Astrocyte (in vitro differentiated cells and primary cell): ENCODE measurements around the gene PTPRN2.

Experiments used
- EZH2 ChIP-seq: IDR thresholded peaks from 2 replicates; pipeline ENCODE4 v1.6.1; 2012; ENCODE audit warnings: mild to moderate bottlenecking, low read length, inconsistent platforms; ENCODE audit not compliant: insufficient read depth
- TF ChIP-seq, protein P1 (sequence below): IDR thresholded peaks from 2 replicates; pipeline ENCODE4 v1.5.1; 2011; ENCODE audit warnings: low read depth, mild to moderate bottlenecking, inconsistent platforms, low read length, moderate library complexity; ENCODE audit not compliant: insufficient read depth

DNA sequence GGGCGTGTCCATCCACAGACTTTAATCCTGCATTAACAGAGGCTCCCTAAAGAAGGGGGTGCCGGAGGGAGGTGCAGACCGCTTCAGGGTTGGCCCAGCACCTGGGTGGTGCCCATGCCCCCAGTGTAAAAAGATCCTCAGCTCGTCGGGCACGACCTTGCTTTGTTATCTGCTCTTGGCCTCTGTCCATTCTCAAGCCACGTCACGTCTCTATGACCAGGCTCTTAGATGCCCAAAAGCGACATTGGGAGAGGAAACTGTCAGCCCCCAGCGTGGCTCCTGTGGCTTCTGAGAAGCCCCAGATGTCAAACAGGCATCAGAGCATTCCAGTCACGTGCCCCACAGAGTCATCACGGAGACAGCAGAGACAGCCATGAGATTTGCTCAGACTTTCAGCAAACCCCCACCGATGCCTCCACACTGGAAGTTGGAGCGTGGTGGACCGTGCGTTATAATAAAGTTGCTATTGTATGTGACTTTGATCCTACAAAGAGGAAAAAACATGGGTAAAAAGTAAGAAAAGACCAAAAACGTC, 55.5 kb downstream of the PTPRN2 start:
- TF ChIP-seq, protein P1, sequence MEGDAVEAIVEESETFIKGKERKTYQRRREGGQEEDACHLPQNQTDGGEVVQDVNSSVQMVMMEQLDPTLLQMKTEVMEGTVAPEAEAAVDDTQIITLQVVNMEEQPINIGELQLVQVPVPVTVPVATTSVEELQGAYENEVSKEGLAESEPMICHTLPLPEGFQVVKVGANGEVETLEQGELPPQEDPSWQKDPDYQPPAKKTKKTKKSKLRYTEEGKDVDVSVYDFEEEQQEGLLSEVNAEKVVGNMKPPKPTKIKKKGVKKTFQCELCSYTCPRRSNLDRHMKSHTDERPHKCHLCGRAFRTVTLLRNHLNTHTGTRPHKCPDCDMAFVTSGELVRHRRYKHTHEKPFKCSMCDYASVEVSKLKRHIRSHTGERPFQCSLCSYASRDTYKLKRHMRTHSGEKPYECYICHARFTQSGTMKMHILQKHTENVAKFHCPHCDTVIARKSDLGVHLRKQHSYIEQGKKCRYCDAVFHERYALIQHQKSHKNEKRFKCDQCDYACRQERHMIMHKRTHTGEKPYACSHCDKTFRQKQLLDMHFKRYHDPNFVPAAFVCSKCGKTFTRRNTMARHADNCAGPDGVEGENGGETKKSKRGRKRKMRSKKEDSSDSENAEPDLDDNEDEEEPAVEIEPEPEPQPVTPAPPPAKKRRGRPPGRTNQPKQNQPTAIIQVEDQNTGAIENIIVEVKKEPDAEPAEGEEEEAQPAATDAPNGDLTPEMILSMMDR = no peak
- TF ChIP-seq EZH2 = no peak
